HFFc6 (cell line): ENCODE measurements around the gene TSPAN31. TPM values are rescaled to one million over a fixed set of nuclear protein-coding genes. Genes with fewer than 3 reads are reported as not detected.
"Not testable (repeated sequence)": the region's sequence is repeated elsewhere in the genome, so short reads cannot be mapped to it uniquely, and the experiment has no call there.

ENCODE experiments used
- DNase-seq: peaks from one replicate; pipeline ENCODE4 v3.0.0-alpha.2; 2018
- H3K27ac Mint-ChIP-seq: 2 replicates; pipeline ENCODE4 v1.8.0; 2020; ENCODE audit warnings: mild to moderate bottlenecking, mixed read lengths
- H3K27me3 Mint-ChIP-seq: 2 replicates; pipeline ENCODE4 v1.8.0; 2021; ENCODE audit warnings: mild to moderate bottlenecking, moderate library complexity, mixed read lengths; ENCODE audit not compliant: insufficient read depth
- H3K36me3 Mint-ChIP-seq: 2 replicates; pipeline ENCODE4 v1.8.0; 2021; ENCODE audit warnings: low read depth, mixed read lengths
- H3K4me1 Mint-ChIP-seq: 2 replicates; pipeline ENCODE4 v1.8.0; 2020; ENCODE audit warnings: low read depth, mixed read lengths
- H3K4me3 Mint-ChIP-seq: 2 replicates; pipeline ENCODE4 v1.8.0; 2020; ENCODE audit warnings: mild to moderate bottlenecking, moderate library complexity, mixed read lengths
- H3K9me3 Mint-ChIP-seq: 2 replicates; pipeline ENCODE4 v1.8.0; 2020; ENCODE audit warnings: mild to moderate bottlenecking, mixed read lengths
- CTCF ChIP-seq: fragments of 200-600 bp; sonication (generic); IDR thresholded peaks from 2 replicates; pipeline ENCODE4 v1.5.0; 2021; ENCODE audit warnings: antibody characterized with exemption, mild to moderate bottlenecking
- total RNA-seq, 6 experiments: library from RNA; stranded (reverse); fragmentation: NEBNext Ultra II Directional; extraction: Animal tissue kit (Norgen Biotek cat#: 25700); gene quantifications; 2 replicates in 1 of 6; 3 replicates in 5 of 6; pipeline ENCODE4 v1.2.3, GENCODE V29; 2021

Gene TSPAN31
- total RNA-seq, 6 experiments from 2014 or later, result 20.3 to 32.3 (median 24.3) TPM

- peaks cover 35% of the 10 kb centered on the region for H3K4me1 Mint-ChIP-seq
- TF ChIP-seq CTCF, result no peak
- DNase-seq, result peak; percentile 30
- H3K4me3 Mint-ChIP-seq, result peak within 1 kb of the TSS; percentile 99
- H3K36me3 Mint-ChIP-seq, result peaks cover 35% of the 10 kb centered on the region
- H3K9me3 Mint-ChIP-seq, result no peaks in the 10 kb centered on the region
- H3K27me3 Mint-ChIP-seq, result peaks cover 2% of the 10 kb centered on the region
- H3K27ac Mint-ChIP-seq, result peak within 1 kb of the TSS; percentile 100
Observed at GRCh38 chr12:57772429-57773322, 27.8 kb downstream of the TSPAN31 start, which contains the start of gene EEF1AKMT3. EEF1AKMT3 (plus strand) TSS chr12:57772614; CDS start chr12:57772725, 111 bp downstream.

GRCh38 chr12:57774634-57775033, 29.8 kb downstream of the TSPAN31 start:
- H3K9me3 Mint-ChIP-seq, H3K27me3 Mint-ChIP-seq, H3K4me3 Mint-ChIP-seq, DNase-seq, H3K27ac Mint-ChIP-seq: not testable (repeated sequence)
- peaks cover 31% of the 10 kb centered on the region for H3K36me3 Mint-ChIP-seq
- H3K4me1 Mint-ChIP-seq, result peaks cover 40% of the 10 kb centered on the region

- peaks cover 4% of the 10 kb centered on the region for H3K27me3 Mint-ChIP-seq
- H3K4me3 Mint-ChIP-seq, result no peak overlapping the region
- H3K4me1 Mint-ChIP-seq, result peaks cover 40% of the 10 kb centered on the region
- H3K9me3 Mint-ChIP-seq, result no peaks in the 10 kb centered on the region
- DNase-seq, result no peak
- peaks cover 27% of the 10 kb centered on the region for H3K36me3 Mint-ChIP-seq
- TF ChIP-seq CTCF, result no peak
- H3K27ac Mint-ChIP-seq, result no peak overlapping the region
Observed at GRCh38 chr12:57775044-57775443, 30.2 kb downstream of the TSPAN31 start.

GRCh38 chr12:57775563-57776246, 30.9 kb downstream of the TSPAN31 start:
- no peak overlapping the region for H3K4me3 Mint-ChIP-seq
- H3K27me3 Mint-ChIP-seq, result peaks cover 4% of the 10 kb centered on the region
- H3K4me1 Mint-ChIP-seq, result peaks cover 34% of the 10 kb centered on the region
- no peak for DNase-seq
- H3K9me3 Mint-ChIP-seq, result no peaks in the 10 kb centered on the region
- peak; percentile 54 for TF ChIP-seq CTCF
- peaks cover 20% of the 10 kb centered on the region for H3K36me3 Mint-ChIP-seq
- H3K27ac Mint-ChIP-seq, result no peak overlapping the region

GRCh38 chr12:57776247-57776587, 31.4 kb downstream of the TSPAN31 start:
- DNase-seq, result no peak
- no peaks in the 10 kb centered on the region for H3K9me3 Mint-ChIP-seq
- peaks cover 29% of the 10 kb centered on the region for H3K4me1 Mint-ChIP-seq
- H3K36me3 Mint-ChIP-seq, result peaks cover 19% of the 10 kb centered on the region
- H3K27ac Mint-ChIP-seq, result no peak overlapping the region
- TF ChIP-seq CTCF, result no peak
- H3K4me3 Mint-ChIP-seq, result no peak overlapping the region
- H3K27me3 Mint-ChIP-seq, result peaks cover 4% of the 10 kb centered on the region

- Mint-ChIP-seq H3K27ac (no peak overlapping the region), H3K27me3 (peaks cover 4% of the 10 kb centered on the region; the same call in 1 of the 2 replicates), H3K4me1 (peaks cover 29% of the 10 kb centered on the region), H3K9me3 (no peaks in the 10 kb centered on the region), H3K36me3 (peaks cover 19% of the 10 kb centered on the region), H3K4me3 (no peak overlapping the region)
- no peak for TF ChIP-seq CTCF
- DNase-seq, result no peak
Observed at GRCh38 chr12:57777367-57777766, 32.5 kb downstream of the TSPAN31 start.
